ENCODE measurements around the gene TMEM234. TPM values are rescaled to one million over a fixed set of nuclear protein-coding genes. Genes with fewer than 3 reads are reported as not detected.

Gene TMEM234
- total RNA-seq, 2 donors from 2014 or later = 9.8 to 10.5 TPM

- H3K36me3 Mint-ChIP-seq (ENCODE audit: insufficient read depth in 2 of 2) = peaks cover 7 to 23% of the 10 kb centered on the region in 2 donors
- no peak overlapping the region for H3K4me3 Mint-ChIP-seq
- DNase-seq (no peak), ATAC-seq (replicated peaks in 1 of 2) (no peak)
- H3K4me1 Mint-ChIP-seq (ENCODE audit: low read depth) = peaks cover 17% of the 10 kb centered on the region
- H3K27ac Mint-ChIP-seq = no peak overlapping the region
- H3K9me3 Mint-ChIP-seq = no peaks in the 10 kb centered on the region
- H3K27me3 Mint-ChIP-seq (ENCODE audit: low read depth) = no peaks in the 10 kb centered on the region
Measured at GRCh38 chr1:32170991-32171390, 51.2 kb downstream of the TMEM234 start.

Other genes with a start within 250 kb of the TMEM234 start
- 100 to 1,000 TPM; 138 to 156 TPM for gene KHDRBS1, start 208.5 kb downstream of the TMEM234 start, total RNA-seq
- gene TMEM39B, start 149.4 kb downstream of the TMEM234 start, total RNA-seq = 10 to 100 TPM; 28.4 to 38.0 TPM
- gene KPNA6, start 114.3 kb downstream of the TMEM234 start, total RNA-seq = 10 to 100 TPM; 63.3 to 65.8 TPM
- 100 to 1,000 TPM in 1 of 2 donors, 10 to 100 TPM in 1; 97.1 to 113 TPM for gene TXLNA, start 42.7 kb downstream of the TMEM234 start, total RNA-seq
- 10 to 100 TPM; 20.0 to 24.6 TPM for gene CCDC28B, start 21.8 kb downstream of the TMEM234 start, total RNA-seq
- 1 to 10 TPM; 3.7 to 4.6 TPM for gene IQCC, start 16.7 kb downstream of the TMEM234 start, total RNA-seq
- under 1 TPM in 1 of 2 donors, not detected in 1; 0.21 TPM for gene DCDC2B, start 13.3 kb downstream of the TMEM234 start, total RNA-seq
- gene EIF3I, start 54 bp upstream of the TMEM234 start, total RNA-seq = 100 to 1,000 TPM; 241 to 276 TPM
- gene FAM167B, start 24.9 kb upstream of the TMEM234 start, total RNA-seq = 1 to 10 TPM; 1.6 to 1.9 TPM
- gene LCK, start 28.9 kb upstream of the TMEM234 start, total RNA-seq = 100 to 1,000 TPM; 227 to 254 TPM
- gene HDAC1, start 69.7 kb upstream of the TMEM234 start, total RNA-seq = 100 to 1,000 TPM; 149 to 157 TPM
- 10 to 100 TPM; 12.3 to 14.9 TPM for gene MARCKSL1, start 113.9 kb upstream of the TMEM234 start, total RNA-seq
- gene FAM229A, start 140.1 kb upstream of the TMEM234 start, total RNA-seq = 10 to 100 TPM in 1 of 2 donors, 1 to 10 TPM in 1; 9.2 to 14.0 TPM
- gene TSSK3, start 140.2 kb upstream of the TMEM234 start, total RNA-seq = 1 to 10 TPM; 1.2 to 1.9 TPM
- 10 to 100 TPM; 50.6 to 67.7 TPM for gene BSDC1, start 172.1 kb upstream of the TMEM234 start, total RNA-seq
- gene ZBTB8B, start 242.7 kb upstream of the TMEM234 start, total RNA-seq = not detected